ENCODE data around the gene OR5K4. TPM values are rescaled to one million over a fixed set of nuclear protein-coding genes. Genes with fewer than 3 reads are reported as not detected.

The OR5K4 gene
- total RNA-seq, 4 donors from 2014 or later, result not detected

DNA sequence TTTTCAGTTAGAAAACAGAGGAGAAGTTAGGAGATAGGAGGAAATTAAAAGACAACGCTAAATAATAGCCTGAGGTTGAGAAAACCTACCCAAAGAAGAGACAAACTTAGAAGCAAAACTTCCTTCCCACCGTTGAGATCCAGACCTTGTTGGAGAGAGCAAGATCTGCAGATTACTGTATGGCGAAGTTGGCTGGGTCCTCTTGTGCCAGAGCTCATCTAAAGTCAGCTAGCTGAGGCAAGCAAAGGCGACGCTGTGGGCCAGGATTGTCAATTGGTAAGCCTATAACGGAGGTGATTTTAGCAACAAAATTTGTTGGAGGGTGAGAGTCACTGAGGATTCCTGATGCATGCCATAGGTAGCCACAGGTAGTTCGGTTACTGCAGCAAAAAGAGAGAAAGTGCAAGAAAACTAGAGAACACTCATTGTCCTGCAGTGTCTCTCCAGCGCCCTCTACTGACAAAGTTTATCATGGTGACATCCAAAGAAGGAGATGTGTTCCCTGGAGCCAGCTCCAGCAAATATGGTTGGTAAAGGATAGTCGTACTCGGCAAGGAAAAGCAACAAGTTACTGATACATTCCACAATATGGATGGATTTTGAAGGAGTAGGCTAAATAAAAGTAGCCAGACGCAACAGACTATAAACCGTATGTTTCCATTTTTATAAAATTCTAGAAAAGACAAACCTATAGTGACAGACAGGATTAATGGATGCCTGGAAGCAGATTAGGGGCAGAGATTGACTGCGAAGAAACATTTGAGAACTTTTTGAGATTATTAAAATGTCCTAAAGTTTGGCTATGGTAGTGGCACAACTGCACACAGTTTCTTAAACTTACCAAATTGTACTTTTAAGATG, 9.8 kb upstream of the OR5K4 start:
- TF ChIP-seq CTCF (IDR thresholded peaks at IDR 0.05), result peak in 1 of 3 experiments; percentile 15
- TF ChIP-seq POLR2AphosphoS5 (IDR thresholded peaks at IDR 0.05), result no peak
- TF ChIP-seq EP300 (IDR thresholded peaks at IDR 0.05), result no peak

GRCh38 chr3:98350082-98350481, 3.6 kb upstream of the OR5K4 start:
- Histone ChIP-seq H3K27me3 (no peaks in the 10 kb centered on the region), H3K4me3 (no peak overlapping the region), H3K27ac (replicated peaks in 1 of 4) (no peak overlapping the region), H3K36me3 (no peaks in the 10 kb centered on the region), H3K4me1 (no peaks in the 10 kb centered on the region), H3K9me3 (no peaks in the 10 kb centered on the region)
- intact Hi-C loops (cut with DNase I), result no loop called here
- DNase-seq (ENCODE audit: extremely low spot score), result no peak
- TF ChIP-seq CTCF (IDR thresholded peaks at IDR 0.05), result no peak
- TF ChIP-seq POLR2A (IDR thresholded peaks at IDR 0.05; ENCODE audit: low read depth), result no peak
- no peak for TF ChIP-seq POLR2AphosphoS5 (IDR thresholded peaks at IDR 0.05)
- no peak for TF ChIP-seq EP300 (IDR thresholded peaks at IDR 0.05)
- WGBS, result 88% methylated on average over 3 of the region's 3 CpGs

More for the DNA sequence above, 9.8 kb upstream of the OR5K4 start:
- Histone ChIP-seq H3K4me1 (no peaks in the 10 kb centered on the region), H3K4me3 (no peak overlapping the region), H3K9me3 (no peaks in the 10 kb centered on the region), H3K27ac (replicated peaks in 1 of 4) (no peak overlapping the region), H3K36me3 (no peaks in the 10 kb centered on the region), H3K27me3 (no peaks in the 10 kb centered on the region)
- no peak for DNase-seq (ENCODE audit: extremely low spot score)
- WGBS, result 60% methylated on average over 13 of the region's 13 CpGs
- intact Hi-C loops (cut with DNase I), result no loop called here

GRCh38 chr3:98359250-98359649, 5.6 kb downstream of the OR5K4 start:
- TF ChIP-seq POLR2AphosphoS5 (IDR thresholded peaks at IDR 0.05), result no peak
- no peak for TF ChIP-seq EP300 (IDR thresholded peaks at IDR 0.05)
- no peak for TF ChIP-seq POLR2A (IDR thresholded peaks at IDR 0.05; ENCODE audit: low read depth)
- no peak for TF ChIP-seq CTCF (IDR thresholded peaks at IDR 0.05)
- DNase-seq (ENCODE audit: extremely low spot score), result no peak
- no peak overlapping the region for H3K4me3 ChIP-seq
- H3K27ac ChIP-seq (replicated peaks in 1 of 4), result no peak overlapping the region
- intact Hi-C loops (cut with DNase I), result no loop called here
- H3K36me3 ChIP-seq, result no peaks in the 10 kb centered on the region
- no peaks in the 10 kb centered on the region for H3K4me1 ChIP-seq
- peaks cover 0 to 26% (median 12%) of the 10 kb centered on the region in 4 donors for H3K9me3 ChIP-seq
- no peaks in the 10 kb centered on the region for H3K27me3 ChIP-seq

- WGBS, result 44% methylated on average over 1 of the region's 1 CpG
- TF ChIP-seq CTCF (IDR thresholded peaks at IDR 0.05), result no peak
- TF ChIP-seq EP300 (IDR thresholded peaks at IDR 0.05), result no peak
Observed at GRCh38 chr3:98359993-98360675, 6.5 kb downstream of the OR5K4 start.

More at GRCh38 chr3:98359993-98360675, 6.5 kb downstream of the OR5K4 start:
- Histone ChIP-seq H3K36me3 (no peaks in the 10 kb centered on the region), H3K9me3 (peaks cover 0 to 26% (median 12%) of the 10 kb centered on the region in 4 donors), H3K4me1 (no peaks in the 10 kb centered on the region), H3K27ac (replicated peaks in 1 of 4) (no peak overlapping the region), H3K27me3 (no peaks in the 10 kb centered on the region), H3K4me3 (no peak overlapping the region)
- DNase-seq (ENCODE audit: extremely low spot score), result no peak
- intact Hi-C loops (cut with DNase I), result no loop called here
